Adrenal gland (tissue), 12 donors: ENCODE results near the gene CBLN3. TPM values are rescaled to one million over a fixed set of nuclear protein-coding genes. Genes with fewer than 3 reads are reported as not detected.

Experiments used
- DNase-seq, 7 donors: peaks; one replicate each; pipeline ENCODE4 v3.0.0-alpha.2; 2019 to 2020
- H3K27ac ChIP-seq, 5 donors: fragments of 200-600 bp; sonication (generic) in 4 of 5; 1 replicate in 3 of 5; 2 replicates in 2 of 5; pipeline versions ENCODE4 v1.5.1 to v1.8.0; 2016 to 2020; ENCODE audit warnings: mild to moderate bottlenecking in 1 of 5
- H3K27me3 ChIP-seq: fragments of 200-600 bp; 2 replicates; pipeline ENCODE4 v1.8.0; 2021
- H3K36me3 ChIP-seq, 2 donors: fragments of 200-600 bp; replicated peaks in 1 of 2; 1 replicate in 1 of 2; 2 replicates in 1 of 2; pipeline versions ENCODE4 v1.5.1 to v1.8.0; 2018 to 2022
- H3K4me1 ChIP-seq, 2 donors: fragments of 200-600 bp; replicated peaks in 1 of 2; 1 replicate in 1 of 2; 2 replicates in 1 of 2; pipeline versions ENCODE4 v1.5.1 to v1.8.0; 2018 to 2021
- H3K4me3 ChIP-seq, 4 donors: fragments of 200-600 bp; sonication (generic) in 3 of 4; one replicate each; pipeline ENCODE4 v1.5.1; 2016 to 2018
- H3K9me3 ChIP-seq, 3 donors: fragments of 200-600 bp; sonication (generic) in 1 of 3; replicated peaks in 1 of 3; 1 replicate in 2 of 3; 2 replicates in 1 of 3; pipeline versions ENCODE4 v1.5.1 to v1.8.0; 2016 to 2021
- CTCF ChIP-seq, 6 experiments: fragments of 450-650 bp in 4 of 6; fragments of 200-600 bp in 2 of 6; sonication (generic) in 1 of 6; IDR thresholded peaks; 1 replicate in 5 of 6; 2 replicates in 1 of 6; pipeline versions ENCODE4 v1.5.1 to v1.8.0; 2016 to 2021; ENCODE audit warnings: antibody characterized with exemption in 6 of 6, mild to moderate bottlenecking in 2 of 6, moderate library complexity in 1 of 6
- POLR2A ChIP-seq, 2 donors: fragments of 450-650 bp; IDR thresholded peaks; one replicate each; pipeline ENCODE4 v1.6.1; 2017; ENCODE audit warnings: antibody characterized with exemption in 2 of 2, mild to moderate bottlenecking in 2 of 2, moderate library complexity in 1 of 2
- WGBS, 4 donors: extraction: QIAGEN DNeasy Blood & Tissue Kit in 2 of 4; methylation state at CpG; one replicate each; pipeline versions ENCODE4 v1.1.5 to v1.1.7; 2013 to 2017; 5-methylcytosine and 5-hydroxymethylcytosine counted together
- intact Hi-C, 2 donors: fragments of 100-400 bp; cut with DNase I; formaldehyde crosslinking; loops; one replicate each; pipeline versions ENCODE4 v1.14.1 to v1.15.0; 2022 to 2023
- polyA plus RNA-seq, 3 donors: library from polyadenylated mRNA; stranded (reverse); fragments of 200-250 nt in 2 of 3; fragments of 350-450 nt in 1 of 3; fragmentation: Illumina TruSeq in 1 of 3; extraction: RNeasy Lipid Tissue Mini Kit (QIAGEN cat#74804) in 1 of 3; gene quantifications; one replicate each; pipeline ENCODE4 v1.2.3, GENCODE V29; 2013 to 2014
- total RNA-seq, 9 donors: library from RNA; depleted of rRNA in 4 of 9; stranded (reverse); fragments of >200 nt in 4 of 9; fragments of 120-200 nt in 1 of 9; fragmentation: NEBNext Ultra II Directional in 1 of 9; extraction: Animal tissue kit (Norgen Biotek cat#: 25700) in 1 of 9; gene quantifications; one replicate each; pipeline versions ENCODE4 v1.1.0 to v1.2.4, GENCODE V29; 2013 to 2023
- donor health status: healthy with polysubstance abuse.
- donor health status: Bipolar disorder and iron deficiency.
- donor health status: DM: yes; HTN: yes; CAD: no.
- donor health status: DM: no; HTN: no; CAD: no.
- donor health status: DM: no; HTN: no; CAD: no.
- donor health status: DM: yes; HTN: yes; CAD: no.

The CBLN3 gene
- total and polyA plus RNA-seq, 12 donors, result 3.9 to 43.6 (median 11.9) TPM

DNA sequence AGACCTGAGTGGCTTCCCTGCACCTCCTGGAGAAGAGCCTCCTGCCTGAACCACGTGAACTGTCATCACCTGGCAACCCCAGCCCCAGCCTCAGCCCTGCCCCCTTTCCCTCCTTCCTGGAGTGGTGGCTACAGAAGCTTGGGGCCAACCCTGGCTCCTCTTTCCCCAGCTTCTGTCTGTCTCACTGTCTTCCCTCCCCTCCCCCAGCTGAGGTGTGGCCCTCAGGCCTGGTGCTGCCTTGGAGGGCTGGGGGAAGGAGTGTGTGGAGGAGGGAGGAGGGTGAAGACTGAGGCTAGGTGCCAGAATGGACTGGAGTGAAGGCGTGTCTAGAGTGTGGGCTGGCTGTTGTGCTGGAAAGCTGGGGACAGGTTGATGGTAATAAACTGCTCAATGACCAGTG is 51.8 kb downstream of the CBLN3 start:
- TF ChIP-seq POLR2A (IDR thresholded peaks at IDR 0.05), result no peak
- no peak for TF ChIP-seq CTCF (IDR thresholded peaks at IDR 0.05)
- Histone ChIP-seq H3K4me3 (no peak overlapping the region), H3K27ac (no peak overlapping the region), H3K27me3 (no peaks in the 10 kb centered on the region), H3K4me1 (no peaks in the 10 kb centered on the region), H3K36me3 (no peaks in the 10 kb centered on the region), H3K9me3 (no peaks in the 10 kb centered on the region)
- 78 to 92% (median 87%) methylated on average over 2 of the region's 2 CpGs for WGBS, 4 donors
- peak in 1 of 7 donors; percentile 55 for DNase-seq
- intact Hi-C loops, result no loop called here

DNA sequence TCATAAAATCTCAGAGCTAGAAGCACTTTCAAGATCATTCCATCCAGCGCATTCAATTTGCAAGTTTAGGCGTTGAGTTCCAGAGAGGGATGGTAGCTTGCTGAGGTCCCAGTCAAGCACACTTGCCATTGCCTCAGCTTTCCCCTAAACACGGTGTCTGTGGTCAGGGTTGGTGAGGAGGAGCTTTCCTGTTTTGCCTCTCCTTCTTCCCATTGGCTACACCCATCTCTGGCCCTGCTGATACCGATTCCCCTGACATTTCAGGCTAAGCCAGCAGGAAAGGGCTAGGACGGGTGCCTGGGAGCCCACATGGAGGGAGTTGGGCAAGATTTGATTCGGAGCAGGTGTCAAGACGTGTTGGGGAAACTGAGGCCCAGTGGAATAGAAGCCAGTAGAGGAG is 52.3 kb downstream of the CBLN3 start:
- H3K36me3 ChIP-seq, result no peaks in the 10 kb centered on the region
- peak in 2 of 7 donors; percentile 2 to 47 for DNase-seq
- H3K4me3 ChIP-seq, result no peak overlapping the region
- no peaks in the 10 kb centered on the region for H3K27me3 ChIP-seq
- H3K27ac ChIP-seq, result no peak overlapping the region
- no peaks in the 10 kb centered on the region for H3K4me1 ChIP-seq
- intact Hi-C loops, result no loop called here
- no peak for TF ChIP-seq CTCF (IDR thresholded peaks at IDR 0.05)
- TF ChIP-seq POLR2A (IDR thresholded peaks at IDR 0.05), result no peak
- H3K9me3 ChIP-seq, result no peaks in the 10 kb centered on the region
- WGBS, 4 donors, result 85 to 89% (median 86%) methylated on average over 7 of the region's 7 CpGs

Other genes starting within 250 kb of the CBLN3 start
- 10 to 100 TPM; 29.7 to 84.9 (median 45.4) TPM for gene IPO4, start 240.9 kb downstream of the CBLN3 start, total RNA-seq
- 10 to 100 TPM; 19.1 to 43.2 (median 23.8) TPM for gene IPO4, start 240.9 kb downstream of the CBLN3 start, polyA plus RNA-seq
- 100 to 1,000 TPM in 2 of 9 donors, 10 to 100 TPM in 7; 60.0 to 123 (median 90.4) TPM for gene TM9SF1, start 234.2 kb downstream of the CBLN3 start, total RNA-seq
- gene TM9SF1, start 234.2 kb downstream of the CBLN3 start, polyA plus RNA-seq, result 10 to 100 TPM; 43.7 to 67.2 (median 56.1) TPM
- gene TSSK4, start 224.0 kb downstream of the CBLN3 start, total RNA-seq, result under 1 TPM in 1 of 9 donors, not detected in 8; 0.46 TPM
- gene TSSK4, start 224.0 kb downstream of the CBLN3 start, polyA plus RNA-seq, result under 1 TPM in 1 of 3 donors, not detected in 2; 0.07 TPM
- gene CHMP4A, start 216.2 kb downstream of the CBLN3 start, total RNA-seq, result 10 to 100 TPM; 32.9 to 68.6 (median 56.5) TPM
- 100 to 1,000 TPM in 2 of 3 donors, 10 to 100 TPM in 1; 71.1 to 118 (median 104) TPM for gene CHMP4A, start 216.2 kb downstream of the CBLN3 start, polyA plus RNA-seq
- gene MDP1, start 213.6 kb downstream of the CBLN3 start, total RNA-seq, result 10 to 100 TPM; 20.3 to 53.7 (median 28.6) TPM
- gene MDP1, start 213.6 kb downstream of the CBLN3 start, polyA plus RNA-seq, result 10 to 100 TPM; 32.2 to 40.2 (median 39.4) TPM
- gene NEDD8, start 197.3 kb downstream of the CBLN3 start, total RNA-seq, result 100 to 1,000 TPM; 154 to 454 (median 216) TPM
- 100 to 1,000 TPM; 136 to 448 (median 215) TPM for gene NEDD8, start 197.3 kb downstream of the CBLN3 start, polyA plus RNA-seq
- gene GMPR2, start 196.7 kb downstream of the CBLN3 start, total RNA-seq, result 100 to 1,000 TPM in 8 of 9 donors, 10 to 100 TPM in 1; 92.5 to 188 (median 131) TPM
- gene GMPR2, start 196.7 kb downstream of the CBLN3 start, polyA plus RNA-seq, result 100 to 1,000 TPM in 1 of 3 donors, 10 to 100 TPM in 2; 70.6 to 103 (median 98.0) TPM
- 100 to 1,000 TPM in 5 of 9 donors, 10 to 100 TPM in 4; 76.3 to 216 (median 101) TPM for gene TINF2, start 187.0 kb downstream of the CBLN3 start, total RNA-seq
- 100 to 1,000 TPM in 2 of 3 donors, 10 to 100 TPM in 1; 57.8 to 179 (median 103) TPM for gene TINF2, start 187.0 kb downstream of the CBLN3 start, polyA plus RNA-seq
- 1 to 10 TPM in 3 of 9 donors, under 1 TPM in 5, not detected in 1; 0.28 to 1.4 (median 0.88) TPM for gene TGM1, start 166.5 kb downstream of the CBLN3 start, total RNA-seq
- gene TGM1, start 166.5 kb downstream of the CBLN3 start, polyA plus RNA-seq, result 1 to 10 TPM in 2 of 3 donors, under 1 TPM in 1; 0.44 to 2.7 (median 2.2) TPM
- 10 to 100 TPM; 26.0 to 40.0 (median 32.3) TPM for gene RABGGTA, start 158.1 kb downstream of the CBLN3 start, total RNA-seq
- gene RABGGTA, start 158.1 kb downstream of the CBLN3 start, polyA plus RNA-seq, result 100 to 1,000 TPM in 1 of 3 donors, 10 to 100 TPM in 2; 15.7 to 124 (median 90.7) TPM
- 10 to 100 TPM; 11.4 to 68.1 (median 36.1) TPM for gene DHRS1, start 129.9 kb downstream of the CBLN3 start, total RNA-seq
- gene DHRS1, start 129.9 kb downstream of the CBLN3 start, polyA plus RNA-seq, result 10 to 100 TPM; 19.8 to 38.7 (median 37.6) TPM
- 10 to 100 TPM in 8 of 9 donors, 1 to 10 TPM in 1; 9.2 to 28.2 (median 18.2) TPM for gene NOP9, start 129.8 kb downstream of the CBLN3 start, total RNA-seq
- 10 to 100 TPM in 2 of 3 donors, 1 to 10 TPM in 1; 9.1 to 21.1 (median 16.8) TPM for gene NOP9, start 129.8 kb downstream of the CBLN3 start, polyA plus RNA-seq
- gene CIDEB, start 121.7 kb downstream of the CBLN3 start, total RNA-seq, result 10 to 100 TPM; 16.4 to 80.3 (median 40.5) TPM
- 10 to 100 TPM; 17.5 to 73.7 (median 37.4) TPM for gene CIDEB, start 121.7 kb downstream of the CBLN3 start, polyA plus RNA-seq
- 10 to 100 TPM in 2 of 9 donors, 1 to 10 TPM in 6, under 1 TPM in 1; 0.42 to 11.1 (median 4.2) TPM for gene LTB4R2, start 119.5 kb downstream of the CBLN3 start, total RNA-seq
- gene LTB4R2, start 119.5 kb downstream of the CBLN3 start, polyA plus RNA-seq, result 1 to 10 TPM in 2 of 3 donors, under 1 TPM in 1; 0.57 to 2.7 (median 1.8) TPM
- 10 to 100 TPM in 5 of 9 donors, 1 to 10 TPM in 4; 1.4 to 21.0 (median 11.0) TPM for gene LTB4R, start 118.2 kb downstream of the CBLN3 start, total RNA-seq
- gene LTB4R, start 118.2 kb downstream of the CBLN3 start, polyA plus RNA-seq, result 10 to 100 TPM in 2 of 3 donors, 1 to 10 TPM in 1; 9.4 to 30.2 (median 17.5) TPM
- gene ADCY4, start 94.6 kb downstream of the CBLN3 start, total RNA-seq, result 10 to 100 TPM in 5 of 9 donors, 1 to 10 TPM in 4; 3.9 to 34.0 (median 12.5) TPM
- gene ADCY4, start 94.6 kb downstream of the CBLN3 start, polyA plus RNA-seq, result 10 to 100 TPM in 2 of 3 donors, 1 to 10 TPM in 1; 4.5 to 70.1 (median 45.8) TPM
- 10 to 100 TPM in 1 of 9 donors, 1 to 10 TPM in 6, under 1 TPM in 2; 0.50 to 10.4 (median 3.6) TPM for gene RIPK3, start 89.7 kb downstream of the CBLN3 start, total RNA-seq
- gene RIPK3, start 89.7 kb downstream of the CBLN3 start, polyA plus RNA-seq, result 1 to 10 TPM; 1.5 to 8.0 (median 4.6) TPM
- 100 to 1,000 TPM in 2 of 9 donors, 10 to 100 TPM in 7; 17.0 to 164 (median 48.2) TPM for gene NFATC4, start 61.5 kb downstream of the CBLN3 start, total RNA-seq
- gene NFATC4, start 61.5 kb downstream of the CBLN3 start, polyA plus RNA-seq, result 100 to 1,000 TPM in 2 of 3 donors, 10 to 100 TPM in 1; 11.8 to 505 (median 390) TPM
- 10 to 100 TPM in 1 of 9 donors, 1 to 10 TPM in 8; 6.0 to 11.0 (median 7.0) TPM for gene NYNRIN, start 30.7 kb downstream of the CBLN3 start, total RNA-seq
- 1 to 10 TPM; 2.2 to 6.1 (median 3.4) TPM for gene NYNRIN, start 30.7 kb downstream of the CBLN3 start, polyA plus RNA-seq
- 10 to 100 TPM; 30.2 to 76.9 (median 46.3) TPM for gene KHNYN, start 286 bp upstream of the CBLN3 start, total RNA-seq
- gene KHNYN, start 286 bp upstream of the CBLN3 start, polyA plus RNA-seq, result 10 to 100 TPM; 18.5 to 48.6 (median 36.2) TPM
- gene SDR39U1, start 13.1 kb upstream of the CBLN3 start, total RNA-seq, result 100 to 1,000 TPM in 1 of 9 donors, 10 to 100 TPM in 8; 35.0 to 100 (median 74.4) TPM
- 100 to 1,000 TPM in 2 of 3 donors, 10 to 100 TPM in 1; 50.4 to 218 (median 162) TPM for gene SDR39U1, start 13.1 kb upstream of the CBLN3 start, polyA plus RNA-seq
- not detected for gene CMA1, start 78.6 kb upstream of the CBLN3 start, total RNA-seq
- gene CMA1, start 78.6 kb upstream of the CBLN3 start, polyA plus RNA-seq, result not detected
- under 1 TPM in 4 of 9 donors, not detected in 5; 0.32 to 0.55 (median 0.39) TPM for gene CTSG, start 146.6 kb upstream of the CBLN3 start, total RNA-seq
- under 1 TPM in 1 of 3 donors, not detected in 2; 0.13 TPM for gene CTSG, start 146.6 kb upstream of the CBLN3 start, polyA plus RNA-seq
- gene GZMH, start 180.0 kb upstream of the CBLN3 start, total RNA-seq, result 1 to 10 TPM in 3 of 9 donors, under 1 TPM in 2, not detected in 4; 0.48 to 5.1 (median 1.0) TPM
- 1 to 10 TPM; 1.1 to 6.5 (median 2.7) TPM for gene GZMH, start 180.0 kb upstream of the CBLN3 start, polyA plus RNA-seq
- gene GZMB, start 204.5 kb upstream of the CBLN3 start, total RNA-seq, result 1 to 10 TPM in 4 of 9 donors, under 1 TPM in 3, not detected in 2; 0.39 to 2.9 (median 1.1) TPM
- gene GZMB, start 204.5 kb upstream of the CBLN3 start, polyA plus RNA-seq, result 1 to 10 TPM; 1.2 to 5.6 (median 2.1) TPM